ENCODE measurements around the gene LSM14A. TPM values are rescaled to one million over a fixed set of nuclear protein-coding genes. Genes with fewer than 3 reads are reported as not detected.

LSM14A gene
- total RNA-seq, 2 donors from 2014 or later, result 93.2 to 109 TPM

DNA sequence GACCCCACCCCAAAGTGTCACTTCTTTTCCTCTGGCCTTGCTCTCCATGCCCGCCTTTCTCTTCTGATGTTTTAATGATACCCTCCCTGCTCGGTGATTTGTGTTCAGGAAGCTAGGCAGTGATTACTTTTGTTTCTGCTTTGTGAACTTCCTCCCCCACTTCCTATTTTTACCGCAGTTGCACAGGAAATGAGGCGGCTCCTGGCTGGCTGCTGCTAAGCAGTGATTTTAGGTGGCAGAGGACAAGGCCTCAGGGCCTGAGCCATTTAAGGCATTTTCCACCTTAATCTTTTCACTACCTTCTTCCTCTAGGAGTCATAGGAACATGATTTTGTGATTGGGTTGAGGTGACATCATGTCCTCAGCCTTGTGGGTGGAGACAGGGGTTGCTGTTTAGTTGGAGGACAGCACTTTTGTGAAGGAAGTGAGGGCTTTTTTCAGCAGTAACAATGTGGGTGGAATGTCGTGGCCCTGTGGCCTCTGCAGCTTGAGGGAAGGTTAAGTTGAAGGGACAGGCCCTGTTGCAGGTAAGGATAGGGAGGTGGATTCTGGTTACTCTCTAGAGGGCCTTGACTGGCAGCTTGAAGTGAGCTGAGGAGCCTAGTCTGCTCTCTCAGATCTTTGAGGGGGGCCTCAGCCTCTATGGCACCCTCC lies 97.8 kb downstream of the LSM14A start:
- DNase-seq (ENCODE audit: low spot score), result no peak
- intact Hi-C loops (cut with DNase I), result no loop called here

DNA sequence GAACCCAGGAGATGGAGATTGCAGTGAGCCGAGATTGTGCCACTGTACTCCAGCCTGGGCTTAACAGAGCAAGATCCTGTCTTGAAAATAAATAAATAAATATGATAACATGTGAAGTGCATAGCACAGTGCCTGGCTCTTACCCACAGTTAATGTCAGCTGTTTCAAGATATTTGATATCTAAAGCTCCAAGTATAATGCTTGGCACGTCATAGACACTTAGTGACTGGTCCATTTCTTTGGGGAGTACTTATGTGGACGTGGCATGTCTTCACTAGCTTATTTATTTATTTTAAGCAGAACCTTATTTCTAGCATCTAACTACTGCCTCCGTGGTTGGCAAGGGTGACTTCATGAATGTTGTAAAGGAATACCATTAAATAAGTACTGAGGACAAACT lies 100.8 kb downstream of the LSM14A start:
- no peak for DNase-seq (ENCODE audit: low spot score)
- intact Hi-C loops (cut with DNase I), result no loop called here

DNA sequence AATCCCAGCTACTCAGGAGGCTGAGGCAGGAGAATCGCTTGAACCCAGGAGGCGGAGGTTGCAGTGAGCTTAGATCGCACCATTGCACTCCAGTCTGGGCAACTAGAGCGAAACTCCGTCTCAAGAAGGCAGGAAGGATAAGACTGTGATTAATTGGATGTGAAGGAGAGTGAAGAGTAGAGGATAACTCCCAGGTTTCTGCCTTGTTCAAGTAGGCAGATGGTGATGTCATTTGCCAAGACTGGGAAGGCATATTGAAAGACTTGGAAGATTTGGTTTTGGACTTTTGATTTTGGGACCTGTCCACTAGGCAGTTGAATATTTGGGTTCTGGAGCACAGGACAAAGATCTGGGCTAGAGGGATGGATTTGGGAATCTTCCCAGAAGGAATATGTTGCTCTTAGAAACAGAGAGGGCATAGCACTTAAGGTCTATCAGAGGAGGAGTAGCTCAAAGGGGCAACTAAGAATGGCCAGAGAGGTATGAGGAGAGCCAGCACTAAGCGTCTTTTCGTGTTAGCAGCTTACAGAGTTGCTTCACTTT lies 102.1 kb downstream of the LSM14A start:
- intact Hi-C loops (cut with DNase I), result no loop called here
- DNase-seq (ENCODE audit: low spot score), result no peak

DNA sequence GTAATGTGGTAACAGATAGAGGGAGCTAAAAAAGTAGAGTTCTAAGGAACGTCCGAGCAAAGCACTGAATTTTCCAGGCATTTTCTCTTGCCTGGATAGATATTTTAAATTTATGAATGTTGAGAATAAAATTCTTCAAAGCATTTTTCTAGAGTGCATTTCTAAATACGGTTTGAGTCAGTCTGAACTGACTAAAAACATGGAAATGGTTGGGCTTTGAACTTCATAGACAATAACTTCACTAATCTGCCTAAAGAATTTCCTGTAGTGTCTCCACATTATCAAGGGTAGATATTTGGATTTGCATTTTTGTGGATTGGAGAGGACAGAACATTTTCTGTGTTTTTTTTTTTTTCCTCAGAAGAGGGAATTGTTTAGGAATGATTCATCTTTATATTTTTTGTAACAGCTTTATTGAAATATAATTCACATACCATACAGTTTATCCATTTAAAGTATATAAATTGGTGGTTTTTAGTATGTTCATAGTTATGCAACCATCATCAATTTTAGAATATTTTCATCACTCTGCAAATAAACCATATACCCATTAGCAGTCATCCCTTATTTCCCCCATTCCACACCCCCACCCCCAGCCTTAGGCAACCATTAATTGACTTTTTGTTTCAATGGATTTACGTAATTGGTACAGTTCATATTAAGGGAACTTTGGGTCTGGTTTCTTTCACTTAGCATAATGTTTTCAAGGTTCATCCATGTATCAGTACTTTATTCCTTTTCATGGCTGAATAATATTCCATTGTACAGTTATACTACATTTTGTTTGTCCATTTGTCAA lies 102.7 kb downstream of the LSM14A start:
- intact Hi-C loops (cut with DNase I), result no loop called here
- DNase-seq (ENCODE audit: low spot score), result no peak

DNA sequence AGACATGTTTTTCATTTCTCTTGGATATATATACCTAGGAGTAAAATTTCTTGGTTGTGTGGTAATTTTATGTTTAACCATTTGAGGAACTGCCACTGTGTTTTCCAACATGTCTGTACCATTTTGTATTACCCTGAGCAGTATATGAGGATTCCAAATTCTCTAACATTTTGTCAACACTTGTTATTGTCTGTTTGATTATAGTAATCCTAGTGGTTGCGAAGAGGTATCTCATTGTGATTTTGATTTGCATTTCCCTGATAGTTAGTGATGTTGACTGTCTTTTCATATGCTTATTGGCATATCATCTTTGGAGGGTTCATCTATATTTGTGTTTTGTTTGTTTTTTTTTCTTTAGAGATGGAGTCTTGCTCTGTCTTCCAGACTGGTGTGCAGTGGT lies 103.4 kb downstream of the LSM14A start:
- no peak for DNase-seq (ENCODE audit: low spot score)
- intact Hi-C loops (cut with DNase I), result no loop called here

DNA sequence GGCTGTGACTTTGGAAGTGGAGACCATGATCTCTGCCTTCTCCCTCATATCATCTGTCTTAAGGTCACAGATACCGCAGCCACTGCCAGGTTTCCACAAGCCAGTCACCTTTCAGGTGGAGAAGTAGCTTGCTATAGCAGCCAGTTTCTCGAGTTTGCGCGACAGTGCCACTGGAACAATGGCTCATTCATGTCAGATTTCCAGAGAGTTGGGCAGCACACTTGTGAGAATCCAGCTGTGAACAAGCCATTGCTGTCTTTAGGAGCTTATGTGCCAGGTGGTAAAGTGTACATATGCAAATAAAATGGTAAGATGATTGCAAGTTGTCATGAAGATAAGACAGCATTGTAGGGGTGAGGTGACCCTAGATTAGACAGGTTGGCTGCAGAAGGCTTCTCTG lies 104.3 kb downstream of the LSM14A start:
- intact Hi-C loops (cut with DNase I), result no loop called here
- DNase-seq (ENCODE audit: low spot score), result no peak

DNA sequence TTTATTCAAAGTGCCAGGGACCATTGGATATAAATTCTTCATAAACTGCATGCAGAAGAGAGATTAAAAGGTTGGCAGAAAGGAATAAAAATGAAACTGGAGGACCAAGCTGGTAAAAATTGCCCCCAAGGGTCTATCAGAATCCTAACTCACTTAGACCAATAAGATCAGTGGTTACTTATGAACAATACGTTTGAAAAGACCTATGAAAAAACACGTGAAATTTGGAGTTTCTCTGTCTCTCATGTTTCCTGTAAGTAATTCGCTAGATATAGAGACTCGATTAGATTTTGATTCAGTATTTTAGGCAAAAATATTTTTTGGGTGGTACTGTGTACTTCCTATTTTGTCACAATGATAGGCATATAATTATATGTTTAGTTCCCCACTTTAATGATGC lies 104.9 kb downstream of the LSM14A start:
- intact Hi-C loops (cut with DNase I), result no loop called here
- no peak for DNase-seq (ENCODE audit: low spot score)

DNA sequence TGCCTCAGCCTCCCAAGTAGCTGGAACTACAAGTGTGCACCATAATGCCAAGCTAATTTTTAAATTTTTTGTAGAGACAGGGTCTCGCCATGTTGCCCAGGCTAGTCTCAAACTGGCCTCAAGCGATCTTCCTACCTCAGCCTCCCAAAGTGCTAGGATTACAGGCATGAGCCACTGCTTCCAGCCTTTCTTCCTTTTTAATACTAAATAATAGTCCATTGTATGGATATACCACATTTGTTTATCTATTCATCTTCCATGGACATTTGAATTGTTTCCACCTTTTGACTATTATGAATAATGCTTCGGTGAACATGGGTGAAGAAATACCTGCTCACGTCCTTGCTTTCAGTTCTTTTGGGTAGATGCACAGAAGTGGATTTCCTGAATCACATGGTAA lies 106.5 kb downstream of the LSM14A start:
- DNase-seq (ENCODE audit: low spot score), result no peak
- intact Hi-C loops (cut with DNase I), result no loop called here

Other genes starting within 250 kb of the LSM14A start
- 10 to 100 TPM; 23.3 to 31.1 TPM for gene GARRE1, start 82.0 kb downstream of the LSM14A start, total RNA-seq
- 100 to 1,000 TPM; 176 to 206 TPM for gene GPI, start 192.7 kb downstream of the LSM14A start, total RNA-seq
- gene PDCD2L, start 231.9 kb downstream of the LSM14A start, total RNA-seq, result 1 to 10 TPM; 4.6 to 6.5 TPM